ENCODE measurements around the gene ATP6AP2. TPM values are rescaled to one million over a fixed set of nuclear protein-coding genes. Genes with fewer than 3 reads are reported as not detected.

ATP6AP2 gene, protein sequence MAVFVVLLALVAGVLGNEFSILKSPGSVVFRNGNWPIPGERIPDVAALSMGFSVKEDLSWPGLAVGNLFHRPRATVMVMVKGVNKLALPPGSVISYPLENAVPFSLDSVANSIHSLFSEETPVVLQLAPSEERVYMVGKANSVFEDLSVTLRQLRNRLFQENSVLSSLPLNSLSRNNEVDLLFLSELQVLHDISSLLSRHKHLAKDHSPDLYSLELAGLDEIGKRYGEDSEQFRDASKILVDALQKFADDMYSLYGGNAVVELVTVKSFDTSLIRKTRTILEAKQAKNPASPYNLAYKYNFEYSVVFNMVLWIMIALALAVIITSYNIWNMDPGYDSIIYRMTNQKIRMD
- 72.9 and 73.8 TPM in 2 replicates for total RNA-seq (2021)
- Bru-seq, nascent RNA: percentile 65 among the genes with signal in this experiment
- BruChase-seq, experiment 1, labeled RNA remaining after a 2-hour chase: percentile 64 among the genes with signal in this experiment
- BruChase-seq, experiment 2, labeled RNA remaining after a 6-hour chase: percentile 77 among the genes with signal in this experiment
- long read RNA-seq, transcript ATP6AP2-224 (8 exons, 1,929 nt): minor isoform, 9 of 314 reads
- long read RNA-seq, transcript ATP6AP2-217 (9 exons, 2,337 nt): major isoform, 280 of 314 reads
- long read RNA-seq, transcript ATP6AP2-215 (8 exons, 1,962 nt): minor isoform, 5 of 314 reads
- long read RNA-seq, partial matches to known transcripts: 7 of 314 reads
- long read RNA-seq, other reads (novel, unspliced or antisense): 8 of 314 reads

- Histone ChIP-seq H3K36me3 (ENCODE audit: insufficient read depth, low read length, poor library complexity, severe bottlenecking) (no peaks in the 10 kb centered on the region), H3K9me3 (ENCODE audit: low read depth, low read length, poor library complexity, severe bottlenecking) (no peaks in the 10 kb centered on the region), H3K27ac (ENCODE audit: low read depth, low read length, poor library complexity, severe bottlenecking) (peak within 1 kb of the TSS; percentile 75), H3K4me3 (ENCODE audit: low read depth, low read length, poor library complexity, severe bottlenecking) (peak within 1 kb of the TSS; percentile 74), H3K27me3 (replicated peaks; ENCODE audit: insufficient read depth, low read depth, low read length, poor library complexity) (no peaks in the 10 kb centered on the region), H3K4me1 (ENCODE audit: insufficient read depth, low read length, poor library complexity, severe bottlenecking) (no peaks in the 10 kb centered on the region)
- POLR2A ChIA-PET (ENCODE audit: low non-redundant PET): no interaction called here
- no TSS peak for BruUV-seq (replicated peaks)
- intact Hi-C loops (cut with micrococcal nuclease; ENCODE audit: unreplicated experiment): no loop called here
- peak; percentile 95 for DNase-seq (ENCODE audit: low spot score)
- TF ChIP-seq CTCF (conservative IDR thresholded peaks at IDR 0.05; ENCODE audit: low read depth, low read length) (no peak), EZH2 (IDR thresholded peaks at IDR 0.05; ENCODE audit: borderline replicate concordance, low read depth, low read length, poor library complexity, severe bottlenecking) (no peak)
- CTCF ChIA-PET: no interaction called here
Observed at GRCh38 chrX:40580537-40581335, at the start of gene ATP6AP2. Gene ATP6AP2, plus strand, starts transcription at chrX:40580970. Its CDS starts 96 bp downstream, at chrX:40581066.

- peak; percentile 45 for DNase-seq (ENCODE audit: low spot score)
- H3K27me3 ChIP-seq (replicated peaks; ENCODE audit: insufficient read depth, low read depth, low read length, poor library complexity): no peaks in the 10 kb centered on the region
- BruUV-seq (replicated peaks): no TSS peak
- no peaks in the 10 kb centered on the region for H3K36me3 ChIP-seq (ENCODE audit: insufficient read depth, low read length, poor library complexity, severe bottlenecking)
- H3K4me3 ChIP-seq (ENCODE audit: low read depth, low read length, poor library complexity, severe bottlenecking): no peak overlapping the region
- TF ChIP-seq EZH2 (IDR thresholded peaks at IDR 0.05; ENCODE audit: borderline replicate concordance, low read depth, low read length, poor library complexity, severe bottlenecking): no peak
- no peak for TF ChIP-seq CTCF (conservative IDR thresholded peaks at IDR 0.05; ENCODE audit: low read depth, low read length)
- H3K27ac ChIP-seq (ENCODE audit: low read depth, low read length, poor library complexity, severe bottlenecking): peak overlapping the region; percentile 61
- no peaks in the 10 kb centered on the region for H3K9me3 ChIP-seq (ENCODE audit: low read depth, low read length, poor library complexity, severe bottlenecking)
- intact Hi-C loops (cut with micrococcal nuclease; ENCODE audit: unreplicated experiment): no loop called here
- ChIA-PET CTCF (no interaction called here), POLR2A (ENCODE audit: low non-redundant PET) (interaction anchor here (0.5 kb wide), 1 partner anchor 251 kb away, joined by 3 read pairs; no protein-coding TSS in a partner anchor)
- H3K4me1 ChIP-seq (ENCODE audit: insufficient read depth, low read length, poor library complexity, severe bottlenecking): peaks cover 6% of the 10 kb centered on the region
Observed at GRCh38 chrX:40531056-40531826, 49.5 kb upstream of the ATP6AP2 start.

- Histone ChIP-seq H3K9me3 (ENCODE audit: low read depth, low read length, poor library complexity, severe bottlenecking) (no peaks in the 10 kb centered on the region), H3K27ac (ENCODE audit: low read depth, low read length, poor library complexity, severe bottlenecking) (no peak overlapping the region), H3K4me1 (ENCODE audit: insufficient read depth, low read length, poor library complexity, severe bottlenecking) (no peaks in the 10 kb centered on the region), H3K4me3 (ENCODE audit: low read depth, low read length, poor library complexity, severe bottlenecking) (no peak overlapping the region), H3K27me3 (replicated peaks; ENCODE audit: insufficient read depth, low read depth, low read length, poor library complexity) (no peaks in the 10 kb centered on the region), H3K36me3 (ENCODE audit: insufficient read depth, low read length, poor library complexity, severe bottlenecking) (no peaks in the 10 kb centered on the region)
- CTCF ChIA-PET: no interaction called here
- TF ChIP-seq CTCF (conservative IDR thresholded peaks at IDR 0.05; ENCODE audit: low read depth, low read length): no peak
- no peak for TF ChIP-seq EZH2 (IDR thresholded peaks at IDR 0.05; ENCODE audit: borderline replicate concordance, low read depth, low read length, poor library complexity, severe bottlenecking)
- no TSS peak for BruUV-seq (replicated peaks)
- POLR2A ChIA-PET (ENCODE audit: low non-redundant PET): no interaction called here
- no peak for DNase-seq (ENCODE audit: low spot score)
- intact Hi-C loops (cut with micrococcal nuclease; ENCODE audit: unreplicated experiment): no loop called here
Observed at GRCh38 chrX:40537310-40537709, 43.5 kb upstream of the ATP6AP2 start.

All from A673 (cell line).